Stimulated activated CD8-positive, alpha-beta memory T cell treated with anti-CD3 and anti-CD28 coated beads, Interleukin-12 subunit alpha, Interleukin-12 subunit beta, amount 100 ng/mL, for 24 hours (primary cell): Measurements from ENCODE around the gene SIMC1.
A peak's percentile ranks its signal among the peaks of the same experiment; 100 is the strongest.

Source experiments
- DNase-seq: peaks from one replicate; pipeline ENCODE4 v3.0.0-alpha.2; 2020; ENCODE audit errors: extremely low read depth

The SIMC1 gene

DNA sequence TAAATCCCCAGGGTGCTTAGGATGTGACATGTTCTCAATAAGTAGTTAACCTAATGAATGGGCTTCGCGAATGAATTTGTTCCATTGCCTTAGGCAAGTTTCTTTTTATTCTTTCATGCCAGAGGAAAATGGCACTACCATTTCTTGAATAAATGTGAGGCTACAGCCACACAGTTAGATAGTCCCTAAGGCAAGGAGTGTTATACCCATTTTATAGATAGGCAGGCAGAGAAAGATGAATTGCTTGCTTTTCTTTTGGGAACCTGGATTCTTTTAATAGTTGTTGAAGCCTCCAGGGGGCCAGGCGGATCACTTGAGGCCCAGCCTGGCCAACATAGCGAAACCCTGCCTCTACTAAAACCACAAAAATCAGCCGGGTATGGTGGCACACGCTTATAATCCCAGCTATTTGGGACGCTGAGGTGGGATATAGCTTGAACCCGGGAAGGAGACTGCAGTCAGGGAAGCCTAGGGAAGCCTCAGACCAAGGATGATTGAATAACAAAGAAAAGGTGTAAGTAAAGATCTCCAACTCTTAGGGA, 149.2 kb downstream of the SIMC1 start:
- DNase-seq = no peak

DNA sequence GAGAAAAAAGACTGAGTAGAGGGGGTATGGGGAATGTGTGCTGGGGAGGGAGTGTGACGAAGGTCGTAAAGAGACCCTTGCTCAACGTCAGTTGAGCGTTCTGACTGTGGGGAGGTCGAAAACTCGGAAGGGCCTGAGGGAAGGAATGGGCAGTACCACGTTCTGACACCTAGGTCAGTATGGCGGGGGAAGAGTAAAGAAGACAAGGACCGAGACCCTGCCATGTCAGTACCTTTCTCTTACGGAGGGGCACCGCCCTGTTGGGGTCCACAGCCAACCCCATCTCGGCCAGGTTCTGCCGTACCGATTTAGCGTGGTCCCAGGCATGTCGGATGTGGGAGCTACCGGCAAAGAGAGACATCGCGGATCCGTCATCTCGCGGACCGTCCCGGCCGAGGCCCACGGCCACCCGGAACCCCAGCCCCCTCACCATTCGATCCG, 149.8 kb downstream of the SIMC1 start:
- no peak for DNase-seq

DNA sequence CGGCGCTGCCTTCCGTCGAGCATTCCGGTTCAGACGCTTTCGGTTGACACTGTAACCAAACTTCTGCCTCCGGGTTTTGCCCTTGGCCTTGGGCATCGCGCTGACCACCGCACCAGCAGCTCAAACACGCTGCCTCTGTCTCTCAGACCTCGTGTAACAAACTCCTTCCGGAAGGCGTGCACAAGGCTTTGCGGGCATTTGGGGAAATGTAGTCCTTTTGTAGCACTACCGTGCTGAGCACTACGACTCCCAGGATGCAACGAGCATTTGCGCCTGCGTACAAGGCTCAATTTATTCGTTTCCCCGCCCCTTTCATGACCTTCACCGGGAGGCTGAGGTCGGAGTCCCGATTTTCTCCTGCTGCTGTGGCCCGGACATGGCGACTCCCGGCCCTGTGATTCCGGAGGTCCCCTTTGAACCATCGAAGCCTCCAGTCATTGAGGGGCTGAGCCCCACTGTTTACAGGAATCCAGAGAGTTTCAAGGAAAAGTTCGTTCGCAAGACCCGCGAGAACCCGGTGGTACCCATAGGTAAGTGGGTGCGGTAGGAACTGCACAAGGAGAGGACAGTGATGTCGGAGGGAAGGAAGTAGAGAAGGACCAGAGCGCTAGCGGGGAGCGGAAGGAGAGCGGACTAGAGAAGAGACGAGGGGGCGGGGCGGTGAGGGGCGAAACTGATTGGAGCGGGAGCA, 150.4 kb downstream of the SIMC1 start, which contains the start of the genes HIGD2A and NOP16:
TSS of gene HIGD2A (plus strand) at position 308 of the 691 bp plus-strand sequence. CDS start at position 377, 69 bp downstream.
TSS of gene NOP16 (minus strand) at position 155 of the 691 bp plus-strand sequence. CDS start at position 96, 59 bp downstream.
- DNase-seq = peak; percentile 100

DNA sequence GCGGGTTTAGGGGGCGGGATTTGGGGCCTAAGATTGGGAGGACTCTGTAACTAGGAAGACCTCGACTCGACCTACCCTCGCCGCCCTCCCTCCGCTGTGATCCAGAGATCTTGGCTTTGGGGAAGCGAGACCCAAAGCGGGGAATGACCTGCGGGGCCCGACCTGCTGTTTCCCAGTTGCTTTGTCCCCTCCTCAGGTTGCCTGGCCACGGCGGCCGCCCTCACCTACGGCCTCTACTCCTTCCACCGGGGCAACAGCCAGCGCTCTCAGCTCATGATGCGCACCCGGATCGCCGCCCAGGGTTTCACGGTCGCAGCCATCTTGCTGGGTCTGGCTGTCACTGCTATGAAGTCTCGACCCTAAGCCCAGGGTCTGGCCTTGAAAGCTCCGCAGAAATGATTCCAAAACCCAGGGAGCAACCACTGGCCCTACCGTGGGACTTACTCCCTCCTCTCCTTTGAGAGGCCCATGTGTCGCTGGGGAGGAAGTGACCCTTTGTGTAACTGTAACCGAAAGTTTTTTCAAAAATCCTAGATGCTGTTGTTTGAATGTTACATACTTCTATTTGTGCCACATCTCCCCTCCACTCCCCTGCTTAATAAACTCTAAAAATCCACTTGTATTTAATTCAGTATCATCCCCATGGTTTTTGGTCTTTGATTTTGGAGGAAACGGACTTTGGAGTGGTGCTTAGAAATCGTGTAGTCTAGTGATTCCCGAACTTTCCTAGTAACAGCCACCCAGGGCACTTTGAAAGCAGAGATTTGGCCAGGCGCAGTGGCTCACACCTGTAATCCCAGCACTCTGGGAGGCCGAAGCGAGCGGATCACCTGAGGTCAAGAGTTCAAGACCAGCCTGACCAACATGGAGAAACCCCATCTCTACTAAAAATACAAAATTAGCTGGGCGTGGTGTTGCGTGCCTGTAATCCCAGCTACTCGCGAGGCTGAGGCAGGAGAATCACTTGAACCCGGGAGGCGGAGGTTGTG, 151.2 kb downstream of the SIMC1 start:
- DNase-seq = no peak

- DNase-seq = no peak
Measured at GRCh38 chr5:176391479-176391878, 153.3 kb downstream of the SIMC1 start.

GRCh38 chr5:176391999-176392398, 153.8 kb downstream of the SIMC1 start:
- no peak for DNase-seq

- DNase-seq = no peak
Measured at GRCh38 chr5:176392526-176392925, 154.3 kb downstream of the SIMC1 start.

- no peak for DNase-seq
Measured at GRCh38 chr5:176394096-176394495, 155.9 kb downstream of the SIMC1 start.

DNA sequence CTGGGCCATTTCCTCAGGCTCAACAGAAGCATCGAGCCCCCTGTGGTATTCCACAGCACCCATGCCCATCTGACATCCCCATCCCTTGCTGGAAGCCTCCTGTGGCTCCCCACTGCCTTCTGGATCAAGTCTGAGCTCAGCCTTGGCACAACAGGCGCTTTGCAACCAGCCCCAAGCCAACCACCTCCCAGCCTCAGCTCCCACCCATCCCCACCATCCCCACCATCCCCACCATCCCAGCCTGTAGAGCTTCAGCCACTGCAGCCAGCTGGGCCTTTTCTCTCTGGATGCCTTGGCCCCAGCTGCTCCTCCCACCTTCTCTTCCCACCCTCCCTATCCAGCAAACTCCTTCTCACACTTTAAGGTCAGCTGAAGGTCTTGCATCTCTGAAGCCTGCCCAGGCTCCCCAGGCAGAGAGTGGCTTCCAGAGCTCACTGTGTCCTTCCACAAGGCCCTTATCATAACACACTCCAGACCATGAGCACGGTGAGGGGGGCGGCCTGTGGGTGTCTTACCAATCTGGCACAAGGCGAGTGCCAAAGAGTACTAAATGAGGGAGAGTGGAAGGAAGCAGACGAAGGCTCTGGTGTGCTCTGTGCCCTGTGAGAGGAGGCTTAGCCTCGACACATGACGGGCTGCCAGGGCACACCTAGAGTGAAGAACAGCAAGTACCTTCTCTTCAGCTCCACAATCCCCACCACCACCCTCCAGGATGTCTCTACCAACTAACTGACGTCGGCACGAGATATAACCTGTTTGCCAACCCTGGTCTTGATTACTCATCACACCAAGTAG, 156.9 kb downstream of the SIMC1 start:
- no peak for DNase-seq
